ENCODE results near the gene UPF3B. TPM values are rescaled to one million over a fixed set of nuclear protein-coding genes. Genes with fewer than 3 reads are reported as not detected.
A peak's percentile ranks its signal among the peaks of the same experiment; 100 is the strongest.

Gene UPF3B, protein sequence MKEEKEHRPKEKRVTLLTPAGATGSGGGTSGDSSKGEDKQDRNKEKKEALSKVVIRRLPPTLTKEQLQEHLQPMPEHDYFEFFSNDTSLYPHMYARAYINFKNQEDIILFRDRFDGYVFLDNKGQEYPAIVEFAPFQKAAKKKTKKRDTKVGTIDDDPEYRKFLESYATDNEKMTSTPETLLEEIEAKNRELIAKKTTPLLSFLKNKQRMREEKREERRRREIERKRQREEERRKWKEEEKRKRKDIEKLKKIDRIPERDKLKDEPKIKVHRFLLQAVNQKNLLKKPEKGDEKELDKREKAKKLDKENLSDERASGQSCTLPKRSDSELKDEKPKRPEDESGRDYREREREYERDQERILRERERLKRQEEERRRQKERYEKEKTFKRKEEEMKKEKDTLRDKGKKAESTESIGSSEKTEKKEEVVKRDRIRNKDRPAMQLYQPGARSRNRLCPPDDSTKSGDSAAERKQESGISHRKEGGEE
- 10.2 and 11.9 TPM in 2 replicates for total RNA-seq
- 2.2 and 3.7 TPM in 2 replicates for polyA plus RNA-seq
- polyA plus RNA-seq (2011; cell fraction: cytosol; rRNA removed), result 7.1 and 7.5 TPM in 2 replicates
- 8.8 and 13.2 TPM in 2 replicates for polyA plus RNA-seq (2011; cell fraction: nucleus; rRNA removed)
- polyA plus RNA-seq (2012), result 11.2 and 14.3 TPM in 2 replicates
- 3.2 and 5.0 TPM in 2 replicates for polyA minus RNA-seq
- polyA minus RNA-seq (2011; cell fraction: cytosol; rRNA and poly(A)+ RNA removed), result 6.8 TPM
- 2.9 and 3.9 TPM in 2 replicates for polyA minus RNA-seq (2011; cell fraction: nucleus; rRNA and poly(A)+ RNA removed)
- Bru-seq, nascent RNA, result percentile 73 among the genes with signal in this experiment
- percentile 85 among the genes with signal in this experiment for BruChase-seq, experiment 1, labeled RNA remaining after a 6-hour chase
- BruChase-seq, experiment 2, labeled RNA remaining after a 2-hour chase, result percentile 87 among the genes with signal in this experiment
- long read RNA-seq, transcript UPF3B-202 (10 exons, 2,335 nt), result major isoform, 20 of 44 reads
- long read RNA-seq, partial matches to known transcripts, result 8 of 44 reads
- long read RNA-seq, other reads (novel, unspliced or antisense), result 14 of 44 reads

DNA sequence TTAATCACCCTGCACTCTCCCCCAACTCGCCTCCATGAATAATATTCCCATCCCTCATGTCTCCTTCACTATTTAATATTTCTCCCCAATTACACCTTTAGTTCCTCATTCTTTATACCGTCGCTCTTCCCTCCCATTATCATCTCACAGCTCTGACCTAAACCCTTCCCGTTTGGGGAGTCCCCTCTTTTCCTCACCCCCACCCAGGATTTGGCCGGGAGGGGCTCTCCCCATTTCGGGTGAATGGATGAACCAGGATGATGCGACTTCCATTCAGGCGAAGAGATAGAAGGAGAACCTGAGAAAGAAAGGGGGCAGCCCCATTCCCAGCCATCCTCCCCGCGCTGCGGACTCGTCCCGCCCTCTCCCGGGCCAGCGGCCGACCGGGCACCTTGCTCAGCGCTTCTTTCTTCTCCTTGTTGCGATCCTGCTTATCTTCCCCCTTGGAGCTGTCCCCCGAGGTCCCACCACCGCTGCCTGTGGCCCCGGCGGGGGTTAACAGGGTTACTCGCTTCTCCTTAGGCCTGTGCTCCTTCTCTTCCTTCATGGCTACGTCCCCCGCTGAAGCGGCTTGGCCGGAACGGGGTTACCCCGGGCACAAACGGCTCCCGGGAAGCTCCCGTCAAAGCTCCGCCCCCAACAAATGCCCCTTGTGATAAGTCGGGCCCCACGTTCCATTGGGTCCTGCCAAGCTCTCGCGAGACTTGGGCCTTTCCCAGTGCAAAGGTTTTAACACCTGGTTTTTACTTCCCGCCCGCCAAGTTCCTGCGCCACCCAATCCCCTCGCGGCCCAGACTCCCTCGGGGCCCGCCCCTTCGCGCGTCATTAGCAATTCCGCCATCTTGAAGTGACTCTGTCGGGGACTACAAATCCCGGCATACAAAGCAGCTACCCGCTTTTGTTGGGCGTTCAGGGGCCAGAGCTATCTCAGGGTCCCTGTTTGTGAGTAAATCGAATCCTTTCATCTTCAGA, at the start of gene UPF3B:
UPF3B (minus strand) TSS at position 582 of the 972 bp plus-strand sequence; CDS start at position 547, 35 bp downstream.
- dilution Hi-C loops (cut with MboI; ENCODE audit: extremely low pct_ligation_motif_present, low sequenced_read_pairs) (no loop called here), intact Hi-C loops (cut with micrococcal nuclease) (loop anchor here (1.0 to 5.0 kb wide), 3 partner anchors 19 to 385 kb away; partner anchors contain the start of genes NDUFA1, RNF113A, RPL39 and SLC25A5)
- Histone ChIP-seq H3K36me3 (ENCODE audit: control insufficient read depth in 2 of 2, extremely low read depth in 1 of 2, insufficient read depth in 2 of 2, low read length in 2 of 2) (no peaks in the 10 kb centered on the region), H3K4me3 (replicated peaks in 1 of 3; ENCODE audit: insufficient read depth in 1 of 3, low read depth in 1 of 3, low read length in 3 of 3) (peak within 1 kb of the TSS; percentile 86 to 89 (median 89)), H3K9me1 (replicated peaks; ENCODE audit: control insufficient read depth, extremely low read depth, insufficient read depth, low read length) (no peaks in the 10 kb centered on the region), H3K27ac (ENCODE audit: insufficient read depth, low read depth, low read length) (peak within 1 kb of the TSS; percentile 76), H2AFZ (ENCODE audit: low read depth, low read length) (peak within 1 kb of the TSS; percentile 95), H3K4me2 (ENCODE audit: insufficient read depth, low read length) (peak within 1 kb of the TSS; percentile 96), H3K27me3 (ENCODE audit: control insufficient read depth in 2 of 2, insufficient read depth in 2 of 2, low read length in 2 of 2) (no peaks in the 10 kb centered on the region), H3K4me1 (ENCODE audit: control insufficient read depth, extremely low read depth, insufficient read depth, low read length) (peaks cover 6% of the 10 kb centered on the region), H3K9ac (replicated peaks; ENCODE audit: extremely low read depth, insufficient read depth, low read length) (peak within 1 kb of the TSS; percentile 93), H3K79me2 (ENCODE audit: control insufficient read depth, insufficient read depth, low read length) (peaks cover 9% of the 10 kb centered on the region), H4K20me1 (replicated peaks; ENCODE audit: control insufficient read depth, extremely low read depth, insufficient read depth, low read length) (no peaks in the 10 kb centered on the region), H3K9me3 (replicated peaks; ENCODE audit: control insufficient read depth, insufficient read depth, low read length) (no peaks in the 10 kb centered on the region)
- peak; percentile 97 for DNase-seq (ENCODE audit: low read depth, low spot score)
- FAIRE-seq, result peak; percentile 98
- CTCF ChIA-PET, result interaction anchor here (0.8 to 2.1 kb wide), 7 partner anchors 12 to 68 kb away, joined by 3 to 13 read pairs (median 3); partner anchors contain the start of genes NDUFA1, RNF113A and RPL39
- TF ChIP-seq MAX (IDR thresholded peaks at IDR 0.05; ENCODE audit: insufficient read depth, insufficient read length) (no peak), POLR2A (IDR thresholded peaks at IDR 0.05; ENCODE audit: low read depth, low read length) (peak; percentile 70), POLR2AphosphoS5 (IDR thresholded peaks at IDR 0.05; ENCODE audit: insufficient read depth, low read depth, low read length) (no peak)
- BruUV-seq (replicated peaks), result no TSS peak
- POLR2A ChIA-PET, result interaction anchor here (0.6 to 1.7 kb wide), 4 partner anchors 17 to 177 kb away, joined by 3 to 22 read pairs (median 4); partner anchors contain the start of genes NDUFA1, RNF113A and RPL39

Measured in endothelial cell of umbilical vein (primary cell).